Peyer's patch (tissue), 4 donors: ENCODE data around the gene PAFAH1B2.

Experiments
- CTCF ChIP-seq, 6 experiments: fragments of 450-650 bp in 4 of 6; fragments of 200-600 bp in 2 of 6; sonication (generic) in 1 of 6; IDR thresholded peaks; one replicate each; pipeline ENCODE4 v1.5.1; 2017 to 2019; ENCODE audit warnings: antibody characterized with exemption in 6 of 6, mild to moderate bottlenecking in 3 of 6, moderate library complexity in 1 of 6
- POLR2A ChIP-seq, 2 donors: fragments of 450-650 bp; IDR thresholded peaks; one replicate each; pipeline ENCODE4 v1.5.1; 2017; ENCODE audit warnings: antibody characterized with exemption in 2 of 2, mild to moderate bottlenecking in 2 of 2, moderate library complexity in 2 of 2

GRCh38 chr11:117189191-117189940 is 45.3 kb downstream of the PAFAH1B2 start:
- no peak for TF ChIP-seq CTCF (IDR thresholded peaks at IDR 0.05)
- no peak for TF ChIP-seq POLR2A (IDR thresholded peaks at IDR 0.05)
